Gastrocnemius medialis (tissue), 4 donors: ENCODE results near the gene FLT4. TPM values are rescaled to one million over a fixed set of nuclear protein-coding genes. Genes with fewer than 3 reads are reported as not detected.

ENCODE experiments used
- ATAC-seq, 2 donors: fragments of 150-250 bp; one replicate each; pipeline ENCODE4 v1.9.1; 2016
- DNase-seq, 2 donors: peaks; one replicate each; pipeline ENCODE4 v3.0.0-alpha.2; 2019
- H3K27ac ChIP-seq, 4 donors: fragments of 200-600 bp; sonication (generic); 1 replicate in 1 of 4; 2 replicates in 3 of 4; pipeline ENCODE4 v1.5.1; 2016 to 2018; ENCODE audit warnings: mild to moderate bottlenecking in 2 of 4, moderate library complexity in 1 of 4
- H3K27me3 ChIP-seq, 3 donors: fragments of 200-600 bp; sonication (generic) in 2 of 3; 1 replicate in 1 of 3; 2 replicates in 2 of 3; pipeline versions ENCODE4 v1.5.1 to v1.6.0; 2016 to 2019; ENCODE audit warnings: mild to moderate bottlenecking in 1 of 3, moderate library complexity in 1 of 3
- H3K36me3 ChIP-seq, 2 donors: fragments of 200-600 bp; sonication (generic) in 1 of 2; one replicate each; pipeline ENCODE4 v1.5.1; 2017 to 2018
- H3K4me1 ChIP-seq, 2 donors: fragments of 200-600 bp; sonication (generic) in 1 of 2; one replicate each; pipeline ENCODE4 v1.5.1; 2016 to 2017; ENCODE audit warnings: mild to moderate bottlenecking in 2 of 2
- H3K4me3 ChIP-seq, 4 donors: fragments of 200-600 bp; sonication (generic) in 3 of 4; 1 replicate in 1 of 4; 2 replicates in 3 of 4; pipeline ENCODE4 v1.5.1; 2016 to 2019; ENCODE audit warnings: mild to moderate bottlenecking in 2 of 4
- H3K9me3 ChIP-seq, 3 donors: fragments of 200-600 bp; sonication (generic) in 2 of 3; 1 replicate in 1 of 3; 2 replicates in 2 of 3; pipeline ENCODE4 v1.5.1; 2016 to 2019
- POLR2A ChIP-seq, 2 donors: fragments of 450-650 bp; IDR thresholded peaks; one replicate each; pipeline ENCODE4 v1.6.1; 2017; ENCODE audit warnings: antibody characterized with exemption in 2 of 2, mild to moderate bottlenecking in 2 of 2, moderate library complexity in 2 of 2
- in situ Hi-C, 4 donors: fragments of 200-750 bp; cut with MboI; loops; one replicate each; pipeline versions ENCODE4 v1.15.0 to v1.8.0; 2017; ENCODE audit warnings: low sequenced_read_pairs in 4 of 4
- intact Hi-C: fragments of 100-400 bp; cut with DNase I; formaldehyde crosslinking; loops from one replicate; pipeline ENCODE4 v1.15.1; 2023; ENCODE audit warnings: low total_unique reads
- total RNA-seq, 4 donors: library from RNA; depleted of rRNA; stranded (reverse); fragments of >200 nt; gene quantifications; one replicate each; pipeline versions ENCODE4 v1.1.0 to v1.2.3, GENCODE V29; 2016
- TF ChIP-seq, protein P1 (sequence below), 5 experiments: fragments of 450-650 bp in 3 of 5; fragments of 200-600 bp in 2 of 5; sonication (generic) in 2 of 5; IDR thresholded peaks in 4 of 5; conservative IDR thresholded peaks in 1 of 5; 1 replicate in 4 of 5; 2 replicates in 1 of 5; pipeline ENCODE4 v1.5.1; 2016 to 2019; ENCODE audit warnings: antibody characterized with exemption in 5 of 5, mild to moderate bottlenecking in 3 of 5, moderate library complexity in 3 of 5

FLT4 gene
- total RNA-seq, 4 donors from 2014 or later, result 2.6 to 4.7 (median 2.9) TPM

DNA sequence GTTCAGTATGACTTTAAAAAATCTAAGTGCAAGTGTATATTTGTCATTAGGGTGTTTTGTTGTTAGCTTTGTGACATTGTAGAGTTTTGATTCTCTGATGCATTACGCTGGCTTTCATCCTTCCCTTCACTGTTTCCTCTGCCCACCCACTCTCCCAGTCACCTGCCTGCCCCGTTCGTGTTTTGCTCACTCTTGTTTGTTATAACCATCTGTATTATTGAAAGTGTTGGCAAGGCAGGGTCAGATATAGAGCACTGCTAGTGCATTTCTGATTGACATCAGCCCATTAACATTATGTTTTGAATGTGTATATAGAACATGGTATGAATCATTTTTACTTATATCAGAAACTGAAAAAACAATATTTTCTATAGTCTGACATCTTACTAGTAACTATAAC, 85.4 kb downstream of the FLT4 start:
- TF ChIP-seq POLR2A (IDR thresholded peaks at IDR 0.05), result no peak
- TF ChIP-seq, protein P1, sequence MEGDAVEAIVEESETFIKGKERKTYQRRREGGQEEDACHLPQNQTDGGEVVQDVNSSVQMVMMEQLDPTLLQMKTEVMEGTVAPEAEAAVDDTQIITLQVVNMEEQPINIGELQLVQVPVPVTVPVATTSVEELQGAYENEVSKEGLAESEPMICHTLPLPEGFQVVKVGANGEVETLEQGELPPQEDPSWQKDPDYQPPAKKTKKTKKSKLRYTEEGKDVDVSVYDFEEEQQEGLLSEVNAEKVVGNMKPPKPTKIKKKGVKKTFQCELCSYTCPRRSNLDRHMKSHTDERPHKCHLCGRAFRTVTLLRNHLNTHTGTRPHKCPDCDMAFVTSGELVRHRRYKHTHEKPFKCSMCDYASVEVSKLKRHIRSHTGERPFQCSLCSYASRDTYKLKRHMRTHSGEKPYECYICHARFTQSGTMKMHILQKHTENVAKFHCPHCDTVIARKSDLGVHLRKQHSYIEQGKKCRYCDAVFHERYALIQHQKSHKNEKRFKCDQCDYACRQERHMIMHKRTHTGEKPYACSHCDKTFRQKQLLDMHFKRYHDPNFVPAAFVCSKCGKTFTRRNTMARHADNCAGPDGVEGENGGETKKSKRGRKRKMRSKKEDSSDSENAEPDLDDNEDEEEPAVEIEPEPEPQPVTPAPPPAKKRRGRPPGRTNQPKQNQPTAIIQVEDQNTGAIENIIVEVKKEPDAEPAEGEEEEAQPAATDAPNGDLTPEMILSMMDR (IDR thresholded peaks at IDR 0.05 in 4 of 5, conservative IDR thresholded peaks at IDR 0.05 in 1 of 5), result no peak
- no peak overlapping the region for H3K27ac ChIP-seq
- DNase-seq, result no peak
- no peak overlapping the region for H3K4me3 ChIP-seq
- no peaks in the 10 kb centered on the region for H3K27me3 ChIP-seq
- intact Hi-C loops (no loop called here), in situ Hi-C loops (no loop called here)
- peaks cover 0 to 29% of the 10 kb centered on the region in 2 donors for H3K36me3 ChIP-seq
- H3K4me1 ChIP-seq, result no peaks in the 10 kb centered on the region
- no peaks in the 10 kb centered on the region for H3K9me3 ChIP-seq
- no peak for ATAC-seq

DNA sequence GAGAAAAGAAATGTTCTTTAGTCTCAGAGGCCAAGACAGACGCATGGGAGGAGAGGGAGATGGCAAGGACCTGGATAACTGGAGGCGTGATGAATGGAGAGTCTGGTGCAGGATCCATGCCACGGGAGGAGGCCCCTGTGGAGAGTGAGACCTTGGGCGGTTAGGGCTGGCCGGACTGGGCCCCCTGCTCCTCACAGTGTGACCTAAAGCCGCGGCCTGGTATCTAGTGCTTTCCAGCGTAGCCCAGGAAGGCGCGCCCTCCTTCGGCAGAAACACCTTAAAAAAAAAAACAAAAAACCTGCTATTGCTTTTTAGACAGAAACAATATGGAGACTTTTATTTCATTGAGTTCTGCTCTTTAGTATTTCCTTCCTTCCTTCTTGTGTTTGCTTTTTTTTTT, 91.2 kb downstream of the FLT4 start:
- in situ Hi-C loops (no loop called here), intact Hi-C loops (no loop called here)
- ATAC-seq, result no peak
- Histone ChIP-seq H3K27ac (no peak overlapping the region), H3K36me3 (no peaks in the 10 kb centered on the region), H3K4me1 (no peaks in the 10 kb centered on the region), H3K9me3 (no peaks in the 10 kb centered on the region), H3K4me3 (no peak overlapping the region), H3K27me3 (no peaks in the 10 kb centered on the region)
- TF ChIP-seq, protein P1 (IDR thresholded peaks at IDR 0.05 in 4 of 5, conservative IDR thresholded peaks at IDR 0.05 in 1 of 5), result no peak
- no peak for TF ChIP-seq POLR2A (IDR thresholded peaks at IDR 0.05)
- DNase-seq, result no peak

DNA sequence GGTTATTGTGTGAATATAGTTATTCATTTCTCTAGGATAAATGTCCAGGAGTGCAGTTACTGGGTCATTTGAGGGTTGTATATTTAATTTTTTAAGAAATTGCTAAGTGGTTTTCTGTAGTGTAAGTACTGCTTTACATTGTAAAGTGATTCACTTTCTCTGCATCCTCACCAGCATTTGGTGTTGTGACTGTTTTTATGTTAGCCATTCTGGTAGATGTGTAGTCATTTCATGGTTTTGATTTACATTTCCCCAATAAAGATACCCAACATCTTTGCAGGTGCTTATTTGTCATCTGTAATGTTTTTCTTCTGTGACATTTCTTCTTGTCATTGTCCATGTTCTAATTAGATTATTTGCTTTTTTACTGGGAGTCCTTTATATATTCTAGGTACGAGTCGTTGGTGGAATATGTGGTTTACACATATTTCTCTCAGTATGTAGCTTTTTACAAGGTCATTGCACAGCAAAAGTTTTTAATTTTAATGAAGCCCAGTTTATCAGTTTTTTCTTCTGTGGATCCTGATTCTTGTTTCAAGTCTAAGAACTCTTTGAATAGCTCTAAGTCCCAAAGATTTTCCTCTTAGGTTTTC, 92.1 kb downstream of the FLT4 start:
- in situ Hi-C loops (no loop called here), intact Hi-C loops (no loop called here)
- H3K27ac ChIP-seq, result no peak overlapping the region

DNA sequence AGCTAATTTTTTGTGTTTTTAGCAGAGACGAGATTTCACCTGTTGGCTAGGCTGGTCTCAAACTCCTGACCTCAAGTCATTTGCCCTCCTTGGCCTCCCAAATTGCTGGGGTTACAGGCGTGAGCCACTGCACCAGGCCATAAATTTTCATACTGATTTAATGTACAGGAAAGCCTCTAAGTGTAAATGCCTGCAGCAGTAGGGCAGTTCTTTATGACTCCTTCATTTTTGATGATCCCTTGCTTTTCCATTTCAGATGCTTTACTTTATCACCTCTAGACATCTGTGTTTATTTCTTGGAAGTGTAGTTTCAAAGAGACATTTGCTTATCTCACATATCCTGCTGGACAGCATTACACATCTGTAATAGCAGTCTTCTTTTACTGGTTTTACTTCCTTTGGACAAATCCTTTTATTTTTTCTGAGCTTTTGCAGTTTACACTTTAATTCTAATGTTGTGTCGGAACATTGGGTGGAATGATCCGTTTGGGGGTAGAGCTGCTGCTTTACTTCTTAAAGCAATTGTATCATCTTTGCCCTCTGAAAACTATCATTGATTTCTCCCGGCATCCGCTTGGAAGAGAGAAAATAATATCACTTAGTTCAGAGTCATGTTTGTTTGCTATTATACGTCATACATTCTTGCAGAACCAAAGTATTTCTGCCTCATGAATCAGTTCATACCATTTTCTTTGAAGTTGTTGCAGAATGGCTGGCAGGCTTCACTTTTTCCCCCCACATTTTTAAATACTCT, 94.1 kb downstream of the FLT4 start:
- no peaks in the 10 kb centered on the region for H3K4me1 ChIP-seq
- no peak for TF ChIP-seq POLR2A (IDR thresholded peaks at IDR 0.05)
- TF ChIP-seq, protein P1 (IDR thresholded peaks at IDR 0.05 in 4 of 5, conservative IDR thresholded peaks at IDR 0.05 in 1 of 5), result no peak
- ATAC-seq (no peak), DNase-seq (no peak)
- intact Hi-C loops (no loop called here), in situ Hi-C loops (no loop called here)
- H3K27ac ChIP-seq, result no peak overlapping the region
- no peaks in the 10 kb centered on the region for H3K9me3 ChIP-seq
- no peaks in the 10 kb centered on the region for H3K27me3 ChIP-seq
- H3K4me3 ChIP-seq, result no peak overlapping the region
- peaks cover 0 to 12% of the 10 kb centered on the region in 2 donors for H3K36me3 ChIP-seq

More for the DNA sequence above, 92.1 kb downstream of the FLT4 start:
- ATAC-seq, result no peak
- Histone ChIP-seq H3K4me1 (no peaks in the 10 kb centered on the region), H3K36me3 (no peaks in the 10 kb centered on the region), H3K9me3 (no peaks in the 10 kb centered on the region), H3K4me3 (no peak overlapping the region), H3K27me3 (no peaks in the 10 kb centered on the region)
- TF ChIP-seq POLR2A (IDR thresholded peaks at IDR 0.05), result no peak
- TF ChIP-seq, protein P1 (IDR thresholded peaks at IDR 0.05 in 4 of 5, conservative IDR thresholded peaks at IDR 0.05 in 1 of 5), result no peak
- no peak for DNase-seq
